ENCODE data around the gene MSMO1.

Gene MSMO1

DNA sequence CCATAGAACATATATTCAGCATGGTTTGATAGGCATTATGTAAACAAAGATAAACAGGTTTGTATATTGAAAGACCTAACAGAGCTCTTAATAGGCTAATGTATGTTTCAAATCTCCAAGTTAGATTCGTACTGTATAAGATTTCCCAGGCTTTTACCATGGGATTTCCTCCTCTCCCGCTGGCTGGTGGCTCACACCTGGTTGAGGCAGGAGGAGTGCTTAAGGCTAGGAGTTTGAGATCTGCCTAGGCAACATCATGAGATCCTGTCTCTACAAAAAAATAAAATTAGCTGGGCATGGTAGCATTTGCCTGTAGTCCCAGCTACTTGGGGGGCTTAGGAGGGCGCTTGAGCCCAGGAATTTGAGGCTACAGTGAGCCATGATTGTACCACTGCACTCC lies 56.7 kb downstream of the MSMO1 start:
- H3K9ac ChIP-seq (ENCODE audit: insufficient read length), result no peak overlapping the region
- H3K4me3 ChIP-seq, result peak overlapping the region; percentile 53
- no peaks in the 10 kb centered on the region for H3K9me3 ChIP-seq (ENCODE audit: low read depth, low read length)
- DNase-seq (ENCODE audit: low read depth, low spot score), result no peak
- TF ChIP-seq EZH2 (IDR thresholded peaks at IDR 0.05) (no peak), POLR2AphosphoS5 (IDR thresholded peaks at IDR 0.05; ENCODE audit: borderline replicate concordance, low read depth, low read length) (no peak), FOXP2 (optimal IDR thresholded peaks at IDR 0.05; ENCODE audit: control extremely low read depth, extremely low read length, insufficient read depth) (no peak)
- peak overlapping the region; percentile 90 for H3K27ac ChIP-seq
- no peaks in the 10 kb centered on the region for H3K36me3 ChIP-seq (ENCODE audit: insufficient read depth, low read length)

DNA sequence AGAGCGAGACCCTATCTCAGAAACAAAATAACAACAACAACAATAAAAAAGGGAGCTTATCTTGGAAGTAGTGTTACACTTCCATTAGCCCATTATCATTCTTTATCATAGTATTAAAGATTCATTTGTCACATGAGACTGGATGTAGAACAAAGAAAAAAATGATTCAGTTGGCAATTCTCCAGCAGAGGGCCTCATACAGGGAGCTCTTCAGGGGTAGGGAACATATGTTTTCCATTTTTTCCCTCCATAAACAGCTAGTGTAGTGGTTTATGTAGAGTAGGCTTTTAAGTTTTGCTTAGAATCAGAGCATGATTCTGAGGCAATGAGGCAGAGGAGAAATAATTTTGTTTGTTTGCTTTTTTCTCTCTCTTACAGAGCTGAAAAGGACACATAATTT lies 57.1 kb downstream of the MSMO1 start:
- H3K9ac ChIP-seq (ENCODE audit: insufficient read length), result peak overlapping the region; percentile 47
- no peaks in the 10 kb centered on the region for H3K9me3 ChIP-seq (ENCODE audit: low read depth, low read length)
- TF ChIP-seq POLR2AphosphoS5 (IDR thresholded peaks at IDR 0.05; ENCODE audit: borderline replicate concordance, low read depth, low read length) (peak; percentile 62; the same call in 1 of the 2 replicates), FOXP2 (optimal IDR thresholded peaks at IDR 0.05; ENCODE audit: control extremely low read depth, extremely low read length, insufficient read depth) (peak; percentile 76), EZH2 (IDR thresholded peaks at IDR 0.05) (no peak)
- peak overlapping the region; percentile 90 for H3K27ac ChIP-seq
- H3K36me3 ChIP-seq (ENCODE audit: insufficient read depth, low read length), result no peaks in the 10 kb centered on the region
- H3K4me3 ChIP-seq, result peak overlapping the region; percentile 53
- DNase-seq (ENCODE audit: low read depth, low spot score), result peak; percentile 91

DNA sequence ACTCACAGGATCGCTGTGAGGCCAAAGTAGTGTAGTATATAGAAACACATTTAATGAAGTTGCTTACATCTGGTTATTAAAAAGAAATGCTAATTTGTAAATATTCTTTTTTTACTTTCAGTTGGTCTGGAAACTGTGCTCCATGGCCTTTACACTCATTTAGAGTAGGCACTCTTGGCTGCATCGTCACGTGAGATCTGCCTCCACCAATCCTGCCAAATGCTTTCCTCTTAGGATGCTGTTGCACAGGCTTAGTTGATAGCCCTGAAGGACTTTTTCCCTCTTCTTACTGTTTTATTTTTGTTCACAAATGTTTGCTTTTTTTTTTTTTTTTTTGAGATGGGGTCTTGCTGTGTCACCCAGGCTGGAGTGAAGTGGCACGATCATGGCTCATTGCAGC lies 57.7 kb downstream of the MSMO1 start:
- no peak for TF ChIP-seq POLR2AphosphoS5 (IDR thresholded peaks at IDR 0.05; ENCODE audit: borderline replicate concordance, low read depth, low read length)
- TF ChIP-seq FOXP2 (optimal IDR thresholded peaks at IDR 0.05; ENCODE audit: control extremely low read depth, extremely low read length, insufficient read depth), result no peak
- TF ChIP-seq EZH2 (IDR thresholded peaks at IDR 0.05), result no peak
- DNase-seq (ENCODE audit: low read depth, low spot score), result no peak
- peak overlapping the region; percentile 53 for H3K4me3 ChIP-seq
- peak overlapping the region; percentile 90 for H3K27ac ChIP-seq
- no peaks in the 10 kb centered on the region for H3K36me3 ChIP-seq (ENCODE audit: insufficient read depth, low read length)
- peak overlapping the region; percentile 47 for H3K9ac ChIP-seq (ENCODE audit: insufficient read length)
- H3K9me3 ChIP-seq (ENCODE audit: low read depth, low read length), result no peaks in the 10 kb centered on the region

DNA sequence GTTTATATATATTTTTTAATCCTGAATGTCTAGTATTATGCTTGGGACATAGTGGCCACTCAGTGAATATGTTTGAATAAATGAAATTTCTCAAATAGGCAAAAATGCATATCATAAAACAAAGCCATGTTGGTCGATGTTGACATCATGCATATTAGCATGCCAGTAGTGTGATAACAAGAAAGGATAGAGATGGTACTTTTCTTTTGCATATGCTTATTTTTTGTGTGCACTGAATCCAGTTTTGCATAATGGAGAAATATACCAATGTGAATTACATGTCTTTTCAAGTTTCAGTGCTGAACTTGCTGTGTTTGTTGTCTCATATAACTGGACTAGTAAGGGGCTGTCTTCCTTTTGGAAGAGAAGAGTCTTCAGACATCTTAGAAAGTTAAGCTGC lies 58.9 kb downstream of the MSMO1 start:
- TF ChIP-seq EZH2 (IDR thresholded peaks at IDR 0.05), result no peak
- TF ChIP-seq POLR2AphosphoS5 (IDR thresholded peaks at IDR 0.05; ENCODE audit: borderline replicate concordance, low read depth, low read length), result no peak
- no peak for TF ChIP-seq FOXP2 (optimal IDR thresholded peaks at IDR 0.05; ENCODE audit: control extremely low read depth, extremely low read length, insufficient read depth)
- no peaks in the 10 kb centered on the region for H3K9me3 ChIP-seq (ENCODE audit: low read depth, low read length)
- H3K36me3 ChIP-seq (ENCODE audit: insufficient read depth, low read length), result no peaks in the 10 kb centered on the region
- peak overlapping the region; percentile 76 for H3K27ac ChIP-seq
- H3K9ac ChIP-seq (ENCODE audit: insufficient read length), result peak overlapping the region; percentile 53
- peak overlapping the region; percentile 44 for H3K4me3 ChIP-seq
- DNase-seq (ENCODE audit: low read depth, low spot score), result no peak

DNA sequence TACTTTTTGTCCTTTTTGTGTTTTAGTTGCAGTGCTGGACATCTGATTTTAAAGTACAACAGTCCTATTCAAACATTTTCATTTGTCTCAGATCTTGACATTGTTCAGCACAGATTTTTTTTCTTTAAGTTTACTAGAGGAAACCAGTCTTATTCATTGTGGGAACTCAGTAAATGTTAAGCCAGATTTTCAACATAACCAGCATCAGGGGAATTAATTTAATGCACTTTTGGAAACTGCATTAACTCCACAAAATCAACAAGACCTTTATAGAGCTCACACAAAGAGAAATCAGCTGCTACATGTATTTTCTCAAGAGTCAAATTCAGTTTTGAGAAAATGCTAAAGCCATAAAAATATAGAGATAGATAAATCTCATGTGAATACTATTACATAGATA lies 61.3 kb downstream of the MSMO1 start:
- Histone ChIP-seq H3K4me3 (no peak overlapping the region), H3K9ac (ENCODE audit: insufficient read length) (no peak overlapping the region), H3K27ac (peak overlapping the region; percentile 5; the same call in 1 of the 2 replicates), H3K36me3 (ENCODE audit: insufficient read depth, low read length) (no peaks in the 10 kb centered on the region), H3K9me3 (ENCODE audit: low read depth, low read length) (no peaks in the 10 kb centered on the region)
- TF ChIP-seq FOXP2 (optimal IDR thresholded peaks at IDR 0.05; ENCODE audit: control extremely low read depth, extremely low read length, insufficient read depth) (no peak), POLR2AphosphoS5 (IDR thresholded peaks at IDR 0.05; ENCODE audit: borderline replicate concordance, low read depth, low read length) (no peak), EZH2 (IDR thresholded peaks at IDR 0.05) (no peak)
- no peak for DNase-seq (ENCODE audit: low read depth, low spot score)
